Neural progenitor cell (in vitro differentiated cells): Measurements from ENCODE around the gene PMEL.

Experiments
- EZH2 ChIP-seq: fragments of 200-600 bp; sonication (generic); IDR thresholded peaks from 2 replicates; pipeline ENCODE4 v1.6.1; 2017; ENCODE audit warnings: antibody characterized with exemption, mild to moderate bottlenecking, moderate library complexity
- EZH2phosphoT487 ChIP-seq: fragments of 200-600 bp; sonication (generic); IDR thresholded peaks from 2 replicates; pipeline ENCODE4 v1.6.1; 2017; ENCODE audit warnings: antibody characterized with exemption
- TF ChIP-seq, protein P1 (sequence below): fragments of 200-600 bp; sonication (generic); IDR thresholded peaks from 2 replicates; pipeline ENCODE4 v1.5.1; 2017; ENCODE audit warnings: antibody characterized with exemption, mild to moderate bottlenecking

DNA sequence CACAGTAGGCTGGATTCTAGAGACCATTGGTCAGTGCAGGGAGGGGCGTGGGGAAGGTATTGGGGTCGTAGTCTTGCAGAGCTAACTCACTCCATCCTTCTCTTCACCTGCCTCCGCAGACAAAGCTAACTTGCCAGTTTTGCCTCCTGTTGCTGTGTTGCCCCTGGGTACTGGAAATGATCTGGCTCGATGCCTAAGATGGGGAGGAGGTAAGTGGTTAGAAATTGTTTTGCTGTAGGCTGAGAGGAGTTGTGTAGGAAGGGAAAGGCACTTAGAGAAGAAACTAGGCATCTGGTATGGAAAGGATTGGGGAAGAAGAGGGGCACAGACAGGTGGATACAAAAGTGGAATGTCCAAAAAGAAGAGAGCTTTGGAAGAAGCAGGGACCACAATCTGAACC lies 23.8 kb downstream of the PMEL start:
- TF ChIP-seq, protein P1, sequence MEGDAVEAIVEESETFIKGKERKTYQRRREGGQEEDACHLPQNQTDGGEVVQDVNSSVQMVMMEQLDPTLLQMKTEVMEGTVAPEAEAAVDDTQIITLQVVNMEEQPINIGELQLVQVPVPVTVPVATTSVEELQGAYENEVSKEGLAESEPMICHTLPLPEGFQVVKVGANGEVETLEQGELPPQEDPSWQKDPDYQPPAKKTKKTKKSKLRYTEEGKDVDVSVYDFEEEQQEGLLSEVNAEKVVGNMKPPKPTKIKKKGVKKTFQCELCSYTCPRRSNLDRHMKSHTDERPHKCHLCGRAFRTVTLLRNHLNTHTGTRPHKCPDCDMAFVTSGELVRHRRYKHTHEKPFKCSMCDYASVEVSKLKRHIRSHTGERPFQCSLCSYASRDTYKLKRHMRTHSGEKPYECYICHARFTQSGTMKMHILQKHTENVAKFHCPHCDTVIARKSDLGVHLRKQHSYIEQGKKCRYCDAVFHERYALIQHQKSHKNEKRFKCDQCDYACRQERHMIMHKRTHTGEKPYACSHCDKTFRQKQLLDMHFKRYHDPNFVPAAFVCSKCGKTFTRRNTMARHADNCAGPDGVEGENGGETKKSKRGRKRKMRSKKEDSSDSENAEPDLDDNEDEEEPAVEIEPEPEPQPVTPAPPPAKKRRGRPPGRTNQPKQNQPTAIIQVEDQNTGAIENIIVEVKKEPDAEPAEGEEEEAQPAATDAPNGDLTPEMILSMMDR: no peak
- TF ChIP-seq EZH2: no peak
- no peak for TF ChIP-seq EZH2phosphoT487
